Endothelial cell (in vitro differentiated cells): ENCODE data around the gene GRB10. TPM values are rescaled to one million over a fixed set of nuclear protein-coding genes. Genes with fewer than 3 reads are reported as not detected.
A peak's percentile ranks its signal among the peaks of the same experiment; 100 is the strongest.

Experiments used
- DNase-seq: peaks from one replicate; pipeline ENCODE4 v3.0.0; 2021; ENCODE audit warnings: low spot score
- H3K27ac Mint-ChIP-seq: one replicate; pipeline ENCODE4 v1.8.0; 2021; ENCODE audit warnings: mixed read lengths, inconsistent platforms; ENCODE audit not compliant: unreplicated experiment
- H3K27me3 Mint-ChIP-seq: one replicate; pipeline ENCODE4 v1.8.0; 2021; ENCODE audit warnings: mild to moderate bottlenecking, moderate library complexity, mixed read lengths, inconsistent platforms; ENCODE audit not compliant: unreplicated experiment
- H3K36me3 Mint-ChIP-seq: one replicate; pipeline ENCODE4 v1.8.0; 2021; ENCODE audit warnings: mild to moderate bottlenecking, low read depth, mixed read lengths, inconsistent platforms; ENCODE audit not compliant: unreplicated experiment
- H3K4me1 Mint-ChIP-seq: one replicate; pipeline ENCODE4 v1.8.0; 2021; ENCODE audit warnings: mild to moderate bottlenecking, mixed read lengths, inconsistent platforms; ENCODE audit not compliant: unreplicated experiment
- H3K4me3 Mint-ChIP-seq: one replicate; pipeline ENCODE4 v1.8.0; 2021; ENCODE audit warnings: mild to moderate bottlenecking, mixed read lengths, inconsistent platforms; ENCODE audit not compliant: unreplicated experiment
- H3K9me3 Mint-ChIP-seq: one replicate; pipeline ENCODE4 v1.8.0; 2021; ENCODE audit warnings: mixed read lengths, inconsistent platforms; ENCODE audit not compliant: unreplicated experiment
- total RNA-seq: library from RNA; stranded (reverse); fragmentation: NEBNext Ultra II Directional; extraction: Animal tissue kit (Norgen Biotek cat#: 25700); gene quantifications from one replicate; pipeline ENCODE4 v1.2.1, GENCODE V29; 2021; ENCODE audit not compliant: unreplicated experiment
- TF ChIP-seq, protein P1 (sequence below): fragments of 200-600 bp; sonication (generic); IDR thresholded peaks from one replicate; pipeline ENCODE4 v1.5.0; 2021; ENCODE audit warnings: antibody characterized with exemption; ENCODE audit not compliant: unreplicated experiment

Gene GRB10
- total RNA-seq, 1 donor from 2014 or later, result 164 TPM

DNA sequence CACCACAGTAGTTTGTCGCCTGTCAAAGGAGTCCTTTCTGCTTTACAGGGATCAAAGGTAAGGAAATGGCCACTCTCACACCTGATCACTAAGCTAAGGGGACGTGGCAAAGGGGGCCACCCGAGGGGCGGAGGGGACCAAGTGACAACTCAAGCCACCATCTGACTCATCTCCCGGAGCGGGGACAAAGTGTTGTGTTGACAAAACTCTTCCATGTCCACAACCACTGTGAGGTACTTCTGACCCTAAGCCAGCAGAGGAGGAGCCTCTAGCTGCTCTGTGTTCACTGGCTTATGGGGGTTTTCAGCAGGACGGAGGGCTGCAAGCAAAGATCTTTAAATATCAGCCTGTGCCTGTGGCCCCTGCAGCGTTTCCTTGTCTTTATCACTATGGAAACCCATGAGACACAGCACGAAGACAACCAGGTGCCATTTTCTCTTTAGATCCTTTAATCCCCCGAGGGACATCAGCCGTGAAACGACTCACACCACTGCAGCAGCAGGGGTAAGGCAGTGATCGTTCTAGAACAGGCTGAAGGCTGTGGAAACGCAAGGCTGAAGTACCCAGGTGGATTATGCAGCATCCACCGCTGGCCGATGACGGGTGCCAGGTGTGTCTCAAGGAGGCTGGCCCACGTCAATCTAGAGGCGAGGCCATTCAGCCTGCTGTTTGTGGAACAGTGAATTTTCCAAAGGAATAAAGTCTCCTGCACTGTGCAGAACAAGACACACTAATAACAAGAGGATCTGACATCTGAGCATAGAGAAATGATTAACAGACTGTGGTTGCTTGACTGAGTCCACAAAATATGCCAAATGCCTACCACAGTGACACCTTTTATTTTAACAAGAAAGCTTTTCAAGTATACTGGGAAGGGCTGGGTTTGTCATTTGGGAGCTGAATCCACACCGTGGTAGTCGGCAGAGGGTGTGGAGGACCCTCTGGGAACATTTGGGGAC lies 190.9 kb downstream of the GRB10 start:
- Mint-ChIP-seq H3K9me3 (no peaks in the 10 kb centered on the region), H3K27me3 (peaks cover 6% of the 10 kb centered on the region), H3K27ac (peak overlapping the region; percentile 43), H3K4me3 (no peak overlapping the region), H3K36me3 (peaks cover 62% of the 10 kb centered on the region), H3K4me1 (no peaks in the 10 kb centered on the region)
- DNase-seq, result no peak
- TF ChIP-seq, protein P1, sequence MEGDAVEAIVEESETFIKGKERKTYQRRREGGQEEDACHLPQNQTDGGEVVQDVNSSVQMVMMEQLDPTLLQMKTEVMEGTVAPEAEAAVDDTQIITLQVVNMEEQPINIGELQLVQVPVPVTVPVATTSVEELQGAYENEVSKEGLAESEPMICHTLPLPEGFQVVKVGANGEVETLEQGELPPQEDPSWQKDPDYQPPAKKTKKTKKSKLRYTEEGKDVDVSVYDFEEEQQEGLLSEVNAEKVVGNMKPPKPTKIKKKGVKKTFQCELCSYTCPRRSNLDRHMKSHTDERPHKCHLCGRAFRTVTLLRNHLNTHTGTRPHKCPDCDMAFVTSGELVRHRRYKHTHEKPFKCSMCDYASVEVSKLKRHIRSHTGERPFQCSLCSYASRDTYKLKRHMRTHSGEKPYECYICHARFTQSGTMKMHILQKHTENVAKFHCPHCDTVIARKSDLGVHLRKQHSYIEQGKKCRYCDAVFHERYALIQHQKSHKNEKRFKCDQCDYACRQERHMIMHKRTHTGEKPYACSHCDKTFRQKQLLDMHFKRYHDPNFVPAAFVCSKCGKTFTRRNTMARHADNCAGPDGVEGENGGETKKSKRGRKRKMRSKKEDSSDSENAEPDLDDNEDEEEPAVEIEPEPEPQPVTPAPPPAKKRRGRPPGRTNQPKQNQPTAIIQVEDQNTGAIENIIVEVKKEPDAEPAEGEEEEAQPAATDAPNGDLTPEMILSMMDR, result no peak

DNA sequence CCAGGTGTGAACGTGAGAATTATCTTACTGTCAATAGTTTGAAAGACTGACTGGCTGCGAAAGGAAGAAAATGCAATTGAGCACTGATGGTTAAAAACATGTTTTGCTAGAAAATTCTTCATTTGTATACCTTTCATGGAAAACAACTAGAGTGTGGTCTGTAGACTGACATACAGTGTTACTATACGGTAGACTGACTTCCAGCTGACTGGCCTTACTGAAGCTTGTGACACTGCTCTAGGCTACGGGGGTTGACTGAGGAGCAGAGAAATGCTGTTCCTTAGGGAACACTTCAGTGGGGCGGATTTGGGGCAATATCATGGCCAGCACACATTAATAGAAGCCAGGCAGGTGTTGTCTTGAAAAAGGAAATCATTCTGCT lies 191.6 kb downstream of the GRB10 start:
- H3K4me3 Mint-ChIP-seq, result peak overlapping the region; percentile 34
- H3K36me3 Mint-ChIP-seq, result peaks cover 57% of the 10 kb centered on the region
- H3K4me1 Mint-ChIP-seq, result no peaks in the 10 kb centered on the region
- peak overlapping the region; percentile 43 for H3K27ac Mint-ChIP-seq
- H3K27me3 Mint-ChIP-seq, result peaks cover 6% of the 10 kb centered on the region
- TF ChIP-seq, protein P1, result no peak
- DNase-seq, result no peak
- H3K9me3 Mint-ChIP-seq, result no peaks in the 10 kb centered on the region

DNA sequence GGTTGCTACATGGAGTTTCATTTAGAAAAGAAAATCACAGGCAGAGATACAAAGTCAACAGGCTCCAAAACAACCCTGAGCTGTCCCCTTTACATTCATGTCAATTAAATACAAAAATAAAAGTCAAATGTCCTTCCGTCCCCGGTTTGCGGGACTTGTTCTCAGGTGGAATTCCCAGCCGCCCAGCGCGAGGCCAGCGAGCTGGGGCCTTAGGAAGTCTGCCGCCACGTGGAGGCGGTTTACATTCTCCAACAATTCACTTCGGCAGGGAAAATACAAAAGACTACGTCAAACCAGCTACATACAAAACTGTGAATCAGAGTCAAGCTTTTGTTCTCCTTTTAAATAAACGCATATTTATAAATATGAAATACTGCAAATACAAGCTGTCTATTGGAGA lies 192.2 kb downstream of the GRB10 start:
- Mint-ChIP-seq H3K27me3 (peaks cover 6% of the 10 kb centered on the region), H3K9me3 (no peaks in the 10 kb centered on the region), H3K27ac (no peak overlapping the region), H3K4me1 (no peaks in the 10 kb centered on the region), H3K4me3 (no peak overlapping the region), H3K36me3 (peaks cover 51% of the 10 kb centered on the region)
- DNase-seq, result no peak
- TF ChIP-seq, protein P1, result no peak

DNA sequence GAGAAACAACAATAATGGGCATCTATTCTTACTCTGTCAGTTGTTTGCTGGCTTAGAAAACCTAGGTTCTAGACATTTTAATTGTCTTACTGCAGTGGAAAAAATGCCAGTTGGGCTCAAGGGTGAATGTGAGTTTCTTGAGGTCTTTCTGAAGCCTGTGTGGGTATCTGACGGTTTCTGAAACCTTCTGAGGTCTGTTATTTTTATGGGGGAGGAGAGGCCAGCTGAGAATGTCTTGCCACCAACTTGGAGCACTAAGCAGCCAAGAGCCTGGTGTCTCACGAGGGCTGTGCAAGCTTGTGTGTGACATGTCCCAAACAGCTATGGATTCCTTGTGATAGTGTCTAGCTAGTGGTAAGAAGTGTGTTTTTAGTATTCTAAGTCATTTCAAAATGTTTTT lies 193.3 kb downstream of the GRB10 start:
- Mint-ChIP-seq H3K27me3 (peaks cover 4% of the 10 kb centered on the region), H3K9me3 (no peaks in the 10 kb centered on the region), H3K4me3 (no peak overlapping the region), H3K36me3 (peaks cover 39% of the 10 kb centered on the region), H3K27ac (no peak overlapping the region), H3K4me1 (no peaks in the 10 kb centered on the region)
- DNase-seq, result no peak
- TF ChIP-seq, protein P1, result no peak

DNA sequence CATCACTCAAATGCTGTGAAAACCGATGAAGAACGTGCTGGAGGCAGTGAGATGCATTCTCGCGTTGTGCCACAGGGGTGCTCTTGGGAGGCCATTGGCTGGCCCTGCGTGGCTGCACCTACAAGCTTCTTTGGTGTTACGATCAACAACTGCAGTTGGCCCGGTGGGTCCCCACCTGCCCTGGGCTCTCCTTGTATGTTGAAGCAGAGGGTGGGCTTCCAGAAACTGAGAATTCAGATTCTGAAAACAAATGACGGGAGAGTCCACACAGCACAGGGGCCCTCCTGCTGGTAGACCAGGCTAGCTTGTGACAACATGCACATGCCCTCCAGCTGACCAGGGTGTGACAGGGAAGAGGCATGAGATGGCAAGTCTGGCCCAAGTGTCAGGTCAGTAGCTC lies 193.8 kb downstream of the GRB10 start:
- DNase-seq, result no peak
- Mint-ChIP-seq H3K27me3 (peaks cover 4% of the 10 kb centered on the region), H3K27ac (no peak overlapping the region), H3K36me3 (peaks cover 40% of the 10 kb centered on the region), H3K4me1 (no peaks in the 10 kb centered on the region), H3K9me3 (peaks cover 2% of the 10 kb centered on the region), H3K4me3 (no peak overlapping the region)
- TF ChIP-seq, protein P1, result peak; percentile 36
